Lung (tissue), 16 donors: ENCODE data around the gene FHL2. TPM values are rescaled to one million over a fixed set of nuclear protein-coding genes. Genes with fewer than 3 reads are reported as not detected.

ENCODE experiments used
- ATAC-seq: fragments of 200-7000 bp; cut with Tn5 transposase; one replicate; pipeline ENCODE4 v1.9.1; 2020; ENCODE audit warnings: moderate number of reproducible peaks; ENCODE audit not compliant: insufficient read depth, low FRiP score
- DNase-seq, 3 donors: peaks; one replicate each; pipeline ENCODE4 v3.0.0-alpha.2; 2013 to 2017
- H3K27ac ChIP-seq, 2 donors: one replicate each; pipeline ENCODE4 v1.5.1; 2013; ENCODE audit warnings: mild to moderate bottlenecking in 2 of 2, moderate library complexity in 2 of 2, control low read depth in 1 of 2, inconsistent platforms in 1 of 2, low read depth in 1 of 2, low read length in 1 of 2
- H3K27me3 ChIP-seq, 3 donors: one replicate each; pipeline ENCODE4 v1.5.1; 2013; ENCODE audit warnings: low read length in 2 of 3; ENCODE audit not compliant: control insufficient read depth in 3 of 3, insufficient read depth in 3 of 3
- H3K36me3 ChIP-seq, 4 donors: one replicate each; pipeline ENCODE4 v1.5.1; 2013; ENCODE audit warnings: low read length in 4 of 4, mild to moderate bottlenecking in 1 of 4, moderate library complexity in 1 of 4; ENCODE audit not compliant: control insufficient read depth in 4 of 4, insufficient read depth in 4 of 4
- H3K4me1 ChIP-seq, 5 donors: one replicate each; pipeline ENCODE4 v1.5.1; 2013; ENCODE audit warnings: low read length in 5 of 5, mild to moderate bottlenecking in 2 of 5, moderate library complexity in 1 of 5; ENCODE audit not compliant: control insufficient read depth in 5 of 5, insufficient read depth in 5 of 5
- H3K4me3 ChIP-seq: one replicate; pipeline ENCODE4 v1.5.1; 2013; ENCODE audit warnings: mild to moderate bottlenecking, control low read depth, moderate library complexity
- H3K9ac ChIP-seq, 2 donors: one replicate each; pipeline ENCODE4 v1.5.1; 2013; ENCODE audit warnings: low read length in 2 of 2, control low read depth in 1 of 2; ENCODE audit not compliant: insufficient read depth in 1 of 2
- H3K9me3 ChIP-seq, 4 donors: one replicate each; pipeline ENCODE4 v1.5.1; 2013; ENCODE audit warnings: low read length in 3 of 4, mild to moderate bottlenecking in 1 of 4, moderate library complexity in 1 of 4; ENCODE audit not compliant: control insufficient read depth in 4 of 4, insufficient read depth in 3 of 4
- WGBS, 2 donors: extraction: QIAGEN DNeasy Blood & Tissue Kit; methylation state at CpG; one replicate each; pipeline ENCODE4 v1.1.7; 2013; 5-methylcytosine and 5-hydroxymethylcytosine counted together
- long read RNA-seq, 5 donors: transcript quantifications; one replicate each; lab custom pipeline, GENCODE V29; 2026
- polyA plus RNA-seq, 2 donors: library from polyadenylated mRNA; stranded (reverse); fragments of 200-250 nt; gene quantifications; one replicate each; pipeline ENCODE4 v1.2.1, GENCODE V29; 2013
- total RNA-seq, 2 donors: library from RNA; depleted of rRNA in 1 of 2; stranded (reverse); fragments of >200 nt in 1 of 2; gene quantifications; one replicate each; pipeline ENCODE4 v1.2.1, GENCODE V29; 2014 to 2021
- TF ChIP-seq, protein P1 (sequence below): IDR thresholded peaks from 2 replicates; pipeline ENCODE4 v1.5.1; 2012; ENCODE audit warnings: mild to moderate bottlenecking; ENCODE audit errors: control extremely low read depth, extremely low read depth
- donor health status: control.
- donor health status: control.
- donor health status: Bipolar disorder and iron deficiency.
- donor health status: healthy.
- donor health status: DM: yes; HTN: yes; CAD: no.

The FHL2 gene, protein sequence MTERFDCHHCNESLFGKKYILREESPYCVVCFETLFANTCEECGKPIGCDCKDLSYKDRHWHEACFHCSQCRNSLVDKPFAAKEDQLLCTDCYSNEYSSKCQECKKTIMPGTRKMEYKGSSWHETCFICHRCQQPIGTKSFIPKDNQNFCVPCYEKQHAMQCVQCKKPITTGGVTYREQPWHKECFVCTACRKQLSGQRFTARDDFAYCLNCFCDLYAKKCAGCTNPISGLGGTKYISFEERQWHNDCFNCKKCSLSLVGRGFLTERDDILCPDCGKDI
- 10 to 100 TPM in 1 of 2 donors, 1 to 10 TPM in 1; 6.8 to 12.8 TPM for total RNA-seq
- 10 to 100 TPM in 1 of 2 donors, 1 to 10 TPM in 1; 6.6 to 10.5 TPM for polyA plus RNA-seq
- long read RNA-seq, donor 1, partial matches to known transcripts: 0 of 5 reads
- long read RNA-seq, donor 1, other reads (novel, unspliced or antisense): 0 of 5 reads
- long read RNA-seq, donor 2, partial matches to known transcripts: 0 of 2 reads
- long read RNA-seq, donor 2, other reads (novel, unspliced or antisense): 0 of 2 reads
- long read RNA-seq, donor 3, partial matches to known transcripts: 0 of 2 reads
- long read RNA-seq, donor 3, other reads (novel, unspliced or antisense): 0 of 2 reads
- long read RNA-seq, donor 4: 0 reads
- long read RNA-seq, donor 5, partial matches to known transcripts: 0 of 6 reads
- long read RNA-seq, donor 5, other reads (novel, unspliced or antisense): 0 of 6 reads

DNA sequence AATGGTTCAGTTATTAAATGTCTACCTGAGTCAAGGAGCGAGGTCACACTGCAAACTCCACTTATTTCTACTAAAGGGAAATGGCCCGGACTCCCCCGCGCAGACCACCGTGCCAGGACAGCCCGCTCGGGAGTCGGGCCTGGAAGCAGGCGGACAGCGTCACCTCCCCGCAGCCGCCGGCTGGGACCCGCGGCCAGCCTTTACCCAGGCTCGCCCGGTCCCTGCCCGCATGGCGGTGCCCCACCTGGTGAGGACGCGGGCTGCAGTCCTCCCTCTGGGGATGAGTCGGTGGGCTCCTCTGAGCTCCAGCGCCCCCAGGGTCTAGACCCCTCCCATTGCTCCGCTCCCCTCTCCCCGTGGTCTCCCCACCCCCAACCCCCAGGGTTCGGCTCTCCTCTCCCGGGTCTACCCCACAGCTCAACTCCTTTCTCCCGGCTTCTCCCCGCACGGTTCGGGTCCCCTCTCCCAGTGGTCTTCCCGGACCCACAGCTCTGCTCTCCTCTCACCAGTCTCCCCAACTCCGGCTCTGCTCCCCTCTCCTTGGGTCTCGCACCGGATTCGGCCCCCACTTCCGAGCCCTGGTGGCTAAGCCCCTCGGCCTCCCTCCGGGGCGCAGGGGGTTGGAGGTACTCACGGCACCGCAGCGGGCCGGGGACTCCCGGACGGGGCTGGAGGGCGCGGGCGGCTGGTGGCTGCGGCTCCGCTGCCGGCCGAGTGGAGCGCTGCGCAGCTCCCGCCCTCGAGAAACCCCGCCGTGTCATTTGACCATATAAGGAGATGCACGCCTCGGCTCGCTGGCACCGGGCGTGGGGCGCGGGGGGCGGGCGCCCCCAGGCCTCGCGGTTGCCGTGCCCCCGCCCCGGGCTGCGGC, at the start of gene FHL2:
FHL2 (minus strand) TSS at position 716 of the 871 bp plus-strand sequence. CDS start 12,535 bp downstream, outside the sequence.
- no peaks in the 10 kb centered on the region for H3K36me3 ChIP-seq
- peaks cover 0 to 14% (median 0%) of the 10 kb centered on the region in 5 donors for H3K4me1 ChIP-seq
- no peaks in the 10 kb centered on the region for H3K9me3 ChIP-seq
- WGBS, 2 donors: 3 to 5% methylated on average over 65 to 74 of the region's 74 CpGs
- H3K27me3 ChIP-seq: peaks cover 0 to 30% (median 13%) of the 10 kb centered on the region in 3 donors
- H3K4me3 ChIP-seq: peak within 1 kb of the TSS; percentile 34
- peak within 1 kb of the TSS in 1 of 2 donors; percentile 33 for H3K9ac ChIP-seq
- TF ChIP-seq, protein P1, sequence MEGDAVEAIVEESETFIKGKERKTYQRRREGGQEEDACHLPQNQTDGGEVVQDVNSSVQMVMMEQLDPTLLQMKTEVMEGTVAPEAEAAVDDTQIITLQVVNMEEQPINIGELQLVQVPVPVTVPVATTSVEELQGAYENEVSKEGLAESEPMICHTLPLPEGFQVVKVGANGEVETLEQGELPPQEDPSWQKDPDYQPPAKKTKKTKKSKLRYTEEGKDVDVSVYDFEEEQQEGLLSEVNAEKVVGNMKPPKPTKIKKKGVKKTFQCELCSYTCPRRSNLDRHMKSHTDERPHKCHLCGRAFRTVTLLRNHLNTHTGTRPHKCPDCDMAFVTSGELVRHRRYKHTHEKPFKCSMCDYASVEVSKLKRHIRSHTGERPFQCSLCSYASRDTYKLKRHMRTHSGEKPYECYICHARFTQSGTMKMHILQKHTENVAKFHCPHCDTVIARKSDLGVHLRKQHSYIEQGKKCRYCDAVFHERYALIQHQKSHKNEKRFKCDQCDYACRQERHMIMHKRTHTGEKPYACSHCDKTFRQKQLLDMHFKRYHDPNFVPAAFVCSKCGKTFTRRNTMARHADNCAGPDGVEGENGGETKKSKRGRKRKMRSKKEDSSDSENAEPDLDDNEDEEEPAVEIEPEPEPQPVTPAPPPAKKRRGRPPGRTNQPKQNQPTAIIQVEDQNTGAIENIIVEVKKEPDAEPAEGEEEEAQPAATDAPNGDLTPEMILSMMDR: peak; percentile 14
- DNase-seq (peak; percentile 77 to 82 (median 81)), ATAC-seq (peak; percentile 90)
- peak within 1 kb of the TSS; percentile 13 to 84 for H3K27ac ChIP-seq

DNA sequence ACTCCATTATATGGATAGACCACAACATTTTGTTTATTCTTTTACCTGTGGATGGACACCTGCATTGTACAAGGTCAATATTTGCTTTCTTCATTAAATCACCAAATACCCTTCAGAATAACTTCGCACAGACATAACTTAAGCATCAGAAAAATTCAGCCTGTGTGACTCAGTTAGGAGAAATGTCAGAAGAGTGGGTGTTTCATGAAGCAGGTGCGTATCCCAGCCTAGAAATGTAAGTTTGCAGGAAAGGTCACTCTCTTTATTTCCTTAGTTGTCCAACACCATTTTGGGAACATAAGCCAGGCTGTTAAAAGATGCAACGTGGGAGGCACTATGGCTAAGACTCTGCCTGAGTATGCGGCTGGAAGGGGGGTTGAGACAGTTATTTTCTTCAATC, 48.6 kb upstream of the FHL2 start:
- Histone ChIP-seq H3K9ac (no peak overlapping the region), H3K27me3 (peaks cover 0 to 2% (median 0%) of the 10 kb centered on the region in 3 donors), H3K36me3 (no peaks in the 10 kb centered on the region), H3K4me1 (peaks cover 0 to 3% (median 0%) of the 10 kb centered on the region in 5 donors), H3K9me3 (no peaks in the 10 kb centered on the region), H3K27ac (no peak overlapping the region), H3K4me3 (no peak overlapping the region)
- DNase-seq (no peak), ATAC-seq (no peak)
- TF ChIP-seq, protein P1: no peak
- whole genome bisulfite sequencing, 2 donors: 89 to 91% methylated on average over 4 of the region's 4 CpGs

DNA sequence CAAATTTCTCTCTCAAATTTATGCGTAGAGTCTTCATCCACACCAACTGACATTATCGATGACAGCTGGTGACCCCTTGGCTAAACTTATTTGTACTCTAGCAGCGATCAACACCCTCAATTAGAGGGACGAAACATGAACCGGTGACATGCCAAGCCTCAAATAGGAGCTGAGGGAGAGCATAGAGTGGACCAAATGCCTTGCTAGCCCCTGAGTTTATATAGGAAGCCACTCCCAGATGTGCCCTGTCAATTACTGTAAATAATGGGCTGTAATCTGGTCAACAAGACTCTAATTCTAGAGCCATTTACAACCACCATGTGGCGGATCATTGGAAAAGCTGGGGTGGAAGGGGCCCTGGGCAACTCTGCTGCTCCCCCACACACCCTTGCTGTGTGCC, 47.6 kb upstream of the FHL2 start:
- Histone ChIP-seq H3K27ac (no peak overlapping the region), H3K4me1 (peaks cover 0 to 3% (median 0%) of the 10 kb centered on the region in 5 donors), H3K4me3 (no peak overlapping the region), H3K27me3 (peaks cover 0 to 2% (median 0%) of the 10 kb centered on the region in 3 donors), H3K9ac (no peak overlapping the region), H3K36me3 (no peaks in the 10 kb centered on the region), H3K9me3 (no peaks in the 10 kb centered on the region)
- no peak for ATAC-seq
- TF ChIP-seq, protein P1: no peak
- DNase-seq: no peak
- WGBS, 2 donors: 91 to 92% methylated on average over 6 of the region's 6 CpGs
